8988T (cell line): ENCODE results near the gene CYP21A2.
"Not testable (repeated sequence)": the region's sequence is repeated elsewhere in the genome, so short reads cannot be mapped to it uniquely, and the experiment has no call there.

ENCODE experiments used
- DNase-seq: peaks from one replicate; pipeline ENCODE4 v3.0.0; 2011

CYP21A2 gene

GRCh38 chr6:32056254-32056653 is 18.0 kb downstream of the CYP21A2 start:
- no peak for DNase-seq

GRCh38 chr6:32057966-32058365 is 19.8 kb downstream of the CYP21A2 start:
- DNase-seq, result no peak

GRCh38 chr6:32058511-32058963 is 20.3 kb downstream of the CYP21A2 start:
- DNase-seq, result no peak

GRCh38 chr6:32060966-32061655 is 22.9 kb downstream of the CYP21A2 start:
- DNase-seq, result no peak

- DNase-seq, result no peak
These were observed 26.5 kb downstream of the CYP21A2 start for GRCh38 chr6:32064706-32065105.

DNA sequence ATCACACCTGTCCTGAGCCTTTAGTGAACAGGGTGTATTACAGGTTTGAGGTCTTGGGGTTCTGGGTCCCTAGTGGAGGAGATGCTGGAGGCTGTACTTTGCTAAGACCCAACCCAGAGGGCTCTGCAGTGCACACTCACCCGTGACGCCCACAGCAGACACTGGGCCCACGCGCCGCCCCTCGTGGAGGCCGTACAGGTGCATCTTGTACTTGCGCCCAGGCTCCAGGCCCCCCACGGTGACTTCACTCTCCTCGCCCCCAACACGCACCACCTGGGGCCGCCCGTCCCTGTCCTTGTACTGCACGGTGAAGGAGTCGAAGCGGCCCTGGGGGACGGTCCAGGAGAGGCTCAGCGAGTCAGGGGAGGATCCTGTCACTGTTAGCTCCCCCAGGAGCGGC is 29.3 kb downstream of the CYP21A2 start:
- DNase-seq, result not testable (repeated sequence)

- DNase-seq, result not testable (repeated sequence)
These were observed 30.1 kb downstream of the CYP21A2 start for GRCh38 chr6:32068315-32068714.

- DNase-seq, result no peak
These were observed 30.7 kb downstream of the CYP21A2 start for GRCh38 chr6:32068867-32069266.

DNA sequence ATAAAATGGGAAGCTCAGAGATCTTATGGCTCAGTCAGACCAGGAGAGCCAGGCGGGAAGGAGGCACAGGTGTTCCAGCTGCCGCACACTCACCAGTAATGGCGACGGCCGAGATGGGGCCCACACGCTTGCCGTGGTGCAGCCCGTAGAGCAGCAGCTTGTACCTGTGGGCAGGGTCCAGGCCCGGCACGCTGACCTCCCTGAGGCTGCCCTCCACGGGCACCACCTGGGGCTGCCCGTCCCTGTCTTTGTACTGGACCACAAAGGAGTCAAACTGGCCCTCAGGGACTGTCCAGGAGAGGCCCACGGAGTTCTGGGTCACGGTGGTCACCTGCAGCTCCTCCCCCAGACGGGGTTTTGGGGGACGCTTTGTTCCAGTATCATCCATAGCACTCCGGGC is 31.2 kb downstream of the CYP21A2 start:
- DNase-seq, result no peak

DNA sequence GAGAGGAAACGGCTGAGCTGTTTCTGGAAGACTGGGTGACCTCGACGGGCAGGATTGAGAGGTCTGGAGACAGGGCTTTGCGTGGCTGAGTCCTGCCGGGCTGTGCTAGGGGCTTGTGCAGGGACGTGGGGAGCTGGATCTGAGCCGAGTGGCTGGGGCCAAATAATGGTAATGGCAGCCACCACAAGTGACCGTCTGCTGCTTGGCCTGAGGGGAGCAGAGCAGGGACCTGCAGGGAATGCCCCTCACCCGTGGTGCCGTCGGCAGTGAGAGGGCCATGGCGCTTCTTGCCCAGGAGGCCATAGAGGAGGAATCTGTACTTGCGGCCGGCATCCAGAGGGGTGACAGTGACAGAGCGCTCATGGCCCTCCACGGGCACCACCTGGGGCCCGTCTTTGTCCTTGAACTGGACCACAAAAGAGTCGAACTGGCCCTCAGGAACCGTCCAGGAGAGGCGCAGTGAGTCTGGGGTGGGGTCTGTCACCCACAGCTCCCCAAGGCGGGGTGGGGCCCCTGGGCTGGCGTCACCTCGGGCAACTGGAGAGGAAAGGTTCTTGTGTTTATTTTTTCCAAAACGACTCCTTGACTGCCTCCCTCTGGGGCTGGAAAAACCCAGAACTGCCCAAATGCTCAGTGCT is 31.8 kb downstream of the CYP21A2 start:
- DNase-seq, result no peak

GRCh38 chr6:32070814-32071543 is 32.8 kb downstream of the CYP21A2 start:
- DNase-seq, result no peak

DNA sequence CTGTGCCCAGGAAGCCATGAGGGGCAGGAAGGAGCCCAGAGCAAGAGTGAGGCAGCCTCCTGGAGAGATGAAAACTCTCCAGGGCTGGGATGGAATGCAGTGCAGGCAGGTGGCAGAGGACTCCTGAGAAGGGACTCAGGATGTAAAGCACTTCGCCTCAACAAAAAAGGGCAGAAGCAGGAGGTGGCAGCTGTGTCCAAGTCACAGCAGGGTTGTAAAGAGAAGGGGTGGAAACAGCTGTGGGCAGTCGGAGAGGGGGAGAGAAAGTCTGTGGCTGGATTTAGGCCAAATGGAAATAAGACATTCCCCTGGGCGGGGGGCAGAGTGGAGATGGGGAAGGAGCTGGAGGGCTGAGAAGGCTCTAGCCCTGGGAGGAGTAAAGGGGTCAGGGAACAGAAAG is 34.9 kb downstream of the CYP21A2 start:
- no peak for DNase-seq

DNA sequence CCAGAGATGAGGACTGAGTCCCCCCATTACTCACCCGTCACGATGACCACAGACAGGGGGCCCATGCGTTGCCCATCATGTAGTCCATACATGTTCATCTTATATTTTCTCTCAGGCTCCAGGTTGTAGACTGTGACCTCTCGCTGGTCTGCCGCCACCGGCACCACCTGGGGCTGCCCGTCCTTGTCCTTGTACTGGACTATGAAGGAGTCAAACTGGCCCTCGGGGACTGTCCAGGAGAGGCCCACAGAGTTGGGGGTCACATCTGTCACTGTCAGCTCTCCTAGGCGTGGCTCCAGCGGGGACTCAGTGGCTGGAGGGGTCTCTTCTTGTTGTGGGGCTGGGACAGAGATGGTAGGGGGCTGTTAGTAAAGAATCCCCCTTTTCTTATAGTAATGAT is 35.4 kb downstream of the CYP21A2 start:
- DNase-seq, result no peak

GRCh38 chr6:32074996-32075532 is 36.8 kb downstream of the CYP21A2 start:
- DNase-seq, result no peak

GRCh38 chr6:32075781-32076180 is 37.6 kb downstream of the CYP21A2 start:
- DNase-seq, result no peak

GRCh38 chr6:32076321-32076809 is 38.1 kb downstream of the CYP21A2 start:
- no peak for DNase-seq

DNA sequence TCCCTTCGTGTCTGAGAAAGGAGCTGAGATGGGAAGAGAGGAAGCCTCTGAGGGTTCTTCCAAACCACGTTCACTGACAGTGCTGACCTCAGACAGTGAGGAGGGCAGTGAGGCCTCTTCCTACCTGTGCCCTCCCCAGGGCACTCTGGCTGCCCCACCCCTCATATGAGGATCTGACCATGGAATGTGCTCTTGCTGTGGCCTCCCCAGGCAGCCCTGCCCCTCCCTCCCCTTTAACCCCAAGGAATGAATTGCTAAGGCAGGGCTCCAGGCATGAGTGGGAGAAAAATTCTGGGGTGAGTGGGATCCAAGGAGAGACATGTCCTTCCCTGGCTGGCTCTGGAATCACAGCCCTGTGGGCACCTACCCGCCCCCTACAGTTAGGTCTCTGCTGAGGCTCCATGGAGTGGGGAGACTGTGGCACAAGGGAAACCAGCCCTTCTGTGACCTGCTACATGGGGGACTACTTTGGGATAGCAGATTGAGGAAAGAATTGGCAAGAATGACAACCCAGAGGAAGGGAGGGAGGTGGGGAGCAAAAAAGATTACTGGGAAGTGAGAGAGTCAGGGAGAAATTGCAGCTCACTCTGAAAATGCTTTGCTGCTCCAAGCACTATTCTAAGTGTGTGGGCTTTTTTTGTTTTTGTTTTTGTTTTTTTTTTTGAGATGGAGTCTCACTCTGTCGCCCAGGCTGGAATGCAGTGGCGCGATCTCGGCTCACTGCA is 41.5 kb downstream of the CYP21A2 start:
- no peak for DNase-seq

- DNase-seq, result no peak
These were observed 43.2 kb downstream of the CYP21A2 start for GRCh38 chr6:32081168-32081990.

GRCh38 chr6:32082478-32082877 is 44.3 kb downstream of the CYP21A2 start:
- no peak for DNase-seq

GRCh38 chr6:32082935-32083334 is 44.7 kb downstream of the CYP21A2 start:
- peak; percentile 74 for DNase-seq

DNA sequence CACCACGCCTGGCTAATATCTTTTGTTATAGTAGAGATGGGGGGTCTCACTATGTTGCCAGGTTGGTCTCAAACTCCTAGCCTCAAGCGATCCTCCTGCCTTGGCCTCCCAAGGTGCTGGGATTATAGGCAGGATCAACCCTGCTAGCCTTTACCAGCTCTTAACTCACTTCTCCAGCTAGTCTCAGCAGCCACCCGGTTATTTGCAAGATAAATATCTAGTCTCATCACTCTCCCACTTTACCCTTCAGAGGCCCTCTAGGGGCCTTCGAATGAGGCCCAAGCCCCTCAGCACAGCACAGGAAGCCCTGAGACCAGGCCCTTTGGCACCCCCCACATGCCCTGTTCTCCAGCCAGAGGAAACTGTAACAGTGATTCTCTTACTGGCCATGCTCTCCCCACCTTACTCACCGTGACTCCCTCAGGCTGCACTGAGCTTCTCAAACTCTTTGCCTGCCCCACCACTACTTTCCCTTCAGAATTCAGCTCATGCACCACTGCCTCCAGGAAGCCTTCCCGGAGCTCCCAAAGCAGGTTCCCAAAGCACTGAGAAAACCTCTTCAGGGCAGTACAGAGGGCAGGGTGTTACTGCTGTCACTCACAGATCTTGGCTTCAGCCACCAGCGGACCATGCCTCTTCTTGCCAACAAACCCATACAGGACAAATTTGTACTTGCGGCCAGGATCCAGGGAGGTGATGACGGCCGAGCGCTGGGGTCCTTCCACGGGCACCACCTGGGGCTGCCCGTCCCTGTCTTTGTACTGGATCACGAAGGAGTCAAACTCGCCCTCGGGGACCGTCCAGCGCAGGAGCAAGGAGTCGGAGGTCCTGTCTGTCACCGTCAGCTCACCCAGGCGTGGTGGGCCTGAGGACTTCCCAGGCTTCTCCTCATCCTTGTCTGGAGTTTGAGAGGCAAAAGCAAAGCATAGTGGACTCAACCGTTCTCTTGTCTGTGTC is 45.9 kb downstream of the CYP21A2 start:
- no peak for DNase-seq
